Ramos (cell line): Measurements from ENCODE around the gene HMGN1.

ENCODE experiments used
- in situ Hi-C: fragments of 300-500 bp; cut with MboI; formaldehyde crosslinking; loops from one replicate; pipeline ENCODE4 v1.14.3; 2022; ENCODE audit warnings: low sequenced_read_pairs; ENCODE audit not compliant: unreplicated experiment

The HMGN1 gene

DNA sequence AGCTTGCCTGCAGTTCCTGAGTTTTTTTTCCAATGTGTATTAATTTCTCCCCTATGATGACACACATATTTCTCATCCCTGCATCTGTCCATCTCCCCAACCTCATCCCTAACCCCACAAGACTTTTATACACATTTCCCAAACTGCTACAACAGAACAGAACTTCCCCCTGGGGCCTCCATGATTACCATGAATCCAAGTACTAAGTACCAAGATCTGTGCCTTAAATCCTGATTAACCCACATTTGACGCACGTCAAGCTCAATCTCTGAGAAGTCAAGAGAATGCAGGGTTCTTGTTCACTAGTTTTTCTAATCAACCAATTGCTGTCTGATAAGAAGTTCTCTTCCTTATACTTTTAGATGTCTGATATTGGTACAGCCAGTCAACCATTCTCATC lies 9.7 kb downstream of the HMGN1 start:
- in situ Hi-C loops, result no loop called here

DNA sequence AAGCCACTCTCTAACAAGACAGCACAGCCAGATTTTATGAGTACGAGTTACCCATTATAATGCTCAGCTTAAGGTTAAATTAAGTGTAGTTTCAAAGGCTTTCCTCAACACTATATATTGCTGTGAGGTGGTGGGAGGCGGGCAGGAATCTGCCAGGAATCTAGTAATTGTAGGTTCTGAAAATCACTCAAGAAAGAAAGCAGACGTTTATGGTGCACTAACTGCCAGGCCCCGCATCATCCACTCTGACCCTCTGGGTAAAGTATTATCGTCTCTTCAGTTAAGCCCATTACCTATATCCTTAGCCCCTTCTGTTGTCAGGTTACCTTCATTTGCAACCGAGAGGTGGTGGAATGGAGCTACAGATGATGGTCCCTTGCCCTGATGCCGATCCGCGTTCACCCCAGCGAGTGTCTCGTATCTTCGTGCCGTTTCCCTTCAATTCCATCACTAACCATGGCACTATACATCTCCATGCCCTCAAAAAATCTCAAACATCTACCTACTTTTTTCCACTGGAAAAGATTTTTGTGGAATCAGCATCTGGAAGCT lies 12.4 kb downstream of the HMGN1 start:
- in situ Hi-C loops, result no loop called here

DNA sequence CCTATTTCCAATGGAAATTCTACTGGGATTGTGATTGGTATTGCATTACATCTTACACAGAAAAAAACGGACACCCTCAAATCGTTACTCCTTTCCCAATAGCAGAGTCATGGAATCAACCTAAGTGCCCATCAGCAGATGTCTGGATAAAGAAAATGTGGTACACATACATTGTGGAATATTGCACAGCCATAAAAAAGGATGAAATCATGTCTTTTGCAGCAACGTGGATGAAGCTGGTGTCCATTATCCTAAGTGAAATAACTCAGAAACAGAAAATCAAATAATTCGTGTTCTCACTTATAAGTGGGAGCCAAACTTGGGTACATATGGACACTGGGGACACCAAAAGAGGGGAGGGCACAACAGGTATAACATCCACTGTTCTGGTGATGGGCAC lies 14.3 kb downstream of the HMGN1 start:
- in situ Hi-C loops, result no loop called here

DNA sequence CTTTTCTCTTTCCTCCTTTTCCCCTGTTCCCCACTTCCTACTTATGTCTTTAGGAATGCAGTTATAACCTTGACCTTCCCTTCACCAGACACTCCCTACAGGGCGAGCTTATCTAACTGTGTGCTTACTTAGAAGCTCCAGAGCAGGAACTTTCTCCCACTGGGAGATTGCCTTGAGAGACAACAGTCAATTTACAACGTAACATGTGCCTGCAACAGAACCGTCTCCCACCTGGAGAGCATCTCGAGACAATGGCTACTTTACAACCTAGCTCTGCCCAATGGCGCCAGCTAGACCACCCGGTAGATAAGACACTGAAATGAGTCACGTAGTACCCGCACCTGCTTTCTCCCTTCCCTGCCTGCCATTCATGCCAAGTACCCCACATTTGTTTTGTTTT lies 16.7 kb downstream of the HMGN1 start:
- in situ Hi-C loops, result no loop called here

DNA sequence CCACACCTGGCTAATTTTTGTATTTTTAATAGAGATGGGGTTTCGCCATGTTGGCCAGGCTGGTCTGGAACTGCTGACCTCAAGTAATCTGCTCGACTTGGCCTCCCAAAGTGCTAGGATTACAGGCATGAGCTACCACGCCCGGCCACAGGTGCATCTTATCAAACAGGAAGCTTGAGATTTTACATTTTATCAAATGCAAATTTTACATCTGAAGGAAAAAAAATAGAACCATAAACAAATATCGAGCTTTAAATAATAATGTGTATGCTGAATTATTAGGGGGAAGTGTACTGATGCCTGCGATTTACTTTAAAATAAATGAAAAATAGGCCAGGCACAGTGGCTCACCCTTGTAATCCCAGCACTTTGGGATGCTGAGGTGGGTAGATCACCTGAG lies 18.9 kb downstream of the HMGN1 start:
- in situ Hi-C loops, result no loop called here

DNA sequence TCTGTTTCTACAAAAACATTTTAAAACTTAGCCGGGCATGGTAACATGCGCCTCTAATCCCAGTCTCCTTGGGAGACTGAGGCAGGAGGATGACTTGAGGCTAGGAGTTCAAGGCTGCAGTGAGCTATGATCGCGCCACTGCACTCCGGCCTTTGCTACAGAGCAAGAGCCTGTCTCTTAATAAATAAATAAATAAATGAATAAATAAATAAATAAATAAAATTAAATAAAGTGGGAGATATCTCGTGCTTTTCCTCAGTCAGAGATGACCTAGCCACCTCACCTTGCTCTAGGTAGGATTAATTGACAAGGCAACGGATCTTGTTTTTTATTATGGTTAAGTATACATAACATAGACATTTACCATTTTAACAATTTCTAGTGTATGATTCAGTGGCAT lies 21.2 kb downstream of the HMGN1 start:
- in situ Hi-C loops, result no loop called here

DNA sequence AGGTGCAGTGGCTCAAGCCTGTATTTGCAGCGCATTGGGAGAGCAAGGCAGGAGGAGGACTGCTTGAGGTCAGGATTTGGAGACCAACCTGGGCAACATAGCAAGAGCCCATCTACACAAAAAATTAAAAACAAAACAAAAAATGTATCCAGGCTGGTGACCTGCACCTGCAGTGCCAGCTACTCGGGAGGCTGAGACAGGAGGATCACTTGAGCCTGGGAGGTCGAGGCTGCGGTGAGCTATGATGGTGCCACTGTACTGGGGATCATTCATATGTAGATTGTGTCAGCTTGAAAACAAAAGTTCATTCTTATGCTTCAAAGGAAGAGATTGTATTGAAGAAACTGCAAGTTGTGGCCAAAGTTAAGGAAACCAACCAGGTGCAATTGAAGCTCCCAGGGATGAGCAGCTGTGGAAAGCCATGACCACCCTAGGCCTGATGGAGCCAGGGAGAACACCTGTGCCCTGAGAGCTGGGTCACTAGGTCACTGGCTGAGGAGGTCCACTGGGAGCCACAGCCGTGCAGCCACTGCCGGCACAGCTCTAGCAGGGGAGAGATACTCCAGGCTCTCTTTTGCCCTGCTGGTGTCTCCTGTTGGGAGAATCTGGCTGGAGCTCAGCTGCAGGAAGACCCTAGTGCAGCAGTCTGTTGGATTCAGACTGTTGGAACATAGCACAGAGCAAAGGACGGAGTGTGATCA lies 22.1 kb downstream of the HMGN1 start:
- in situ Hi-C loops, result no loop called here

DNA sequence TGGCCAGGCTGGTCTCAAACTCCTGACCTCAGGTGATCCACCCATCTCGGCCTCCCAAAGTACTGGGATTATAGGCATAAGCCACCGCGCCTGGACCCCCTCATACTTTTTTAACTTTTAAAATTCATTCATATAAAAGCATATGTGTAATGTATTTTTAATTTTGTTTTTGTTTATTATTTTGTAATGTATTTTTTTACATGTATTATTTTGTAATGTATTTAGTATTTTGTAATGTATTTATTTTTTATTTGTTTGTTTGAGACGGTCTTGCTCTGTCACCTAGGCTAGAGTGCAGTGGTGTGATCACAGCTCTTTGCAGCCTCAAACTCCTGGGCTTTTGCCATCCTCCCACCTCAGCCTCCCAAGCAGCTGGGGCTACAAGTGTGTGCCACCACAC lies 23.4 kb downstream of the HMGN1 start:
- in situ Hi-C loops, result no loop called here

DNA sequence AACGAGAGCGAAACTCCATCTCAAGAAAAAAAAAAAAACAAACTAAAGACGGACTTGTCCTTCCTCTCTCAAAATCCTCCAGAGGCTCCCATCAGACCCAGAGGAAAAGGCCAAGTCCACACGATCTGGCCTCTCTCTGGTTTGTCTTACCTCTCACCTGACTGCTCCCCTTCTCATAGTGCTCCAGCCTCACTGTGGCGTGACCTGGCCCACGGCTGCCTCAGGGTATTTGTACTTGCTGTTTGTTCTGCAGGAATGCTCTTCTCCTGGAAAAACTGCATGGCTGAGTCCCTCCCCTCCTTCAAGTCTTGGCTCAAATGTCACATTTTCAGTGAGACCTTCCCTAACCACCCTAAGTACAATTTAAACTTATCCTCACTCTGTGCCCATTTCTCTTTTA lies 27.5 kb downstream of the HMGN1 start:
- in situ Hi-C loops, result no loop called here

DNA sequence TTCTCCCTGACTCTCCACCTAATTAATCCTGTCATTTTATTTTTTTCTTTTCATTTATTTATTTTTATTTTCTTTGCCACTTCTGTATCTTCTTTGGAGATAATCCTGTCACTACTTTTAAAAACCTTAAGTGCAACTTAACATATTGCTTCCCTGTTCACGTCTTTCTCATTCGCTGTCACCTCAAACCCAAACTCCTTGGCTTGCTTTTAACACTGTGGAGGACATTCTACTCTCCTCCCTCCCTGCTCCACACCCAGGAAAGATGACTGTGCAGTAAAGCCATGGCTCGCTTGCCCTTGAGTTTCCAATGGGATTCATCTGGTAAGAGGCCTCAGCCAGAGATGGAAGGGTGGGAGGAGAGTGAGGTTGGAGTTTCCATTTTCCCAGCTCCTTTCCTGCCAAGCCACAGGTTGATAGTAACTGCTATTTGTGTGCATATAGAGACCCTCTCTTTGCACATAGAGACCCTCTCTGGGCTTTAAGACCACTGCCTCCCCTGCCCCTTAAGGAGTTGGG lies 29.0 kb downstream of the HMGN1 start:
- in situ Hi-C loops, result no loop called here

DNA sequence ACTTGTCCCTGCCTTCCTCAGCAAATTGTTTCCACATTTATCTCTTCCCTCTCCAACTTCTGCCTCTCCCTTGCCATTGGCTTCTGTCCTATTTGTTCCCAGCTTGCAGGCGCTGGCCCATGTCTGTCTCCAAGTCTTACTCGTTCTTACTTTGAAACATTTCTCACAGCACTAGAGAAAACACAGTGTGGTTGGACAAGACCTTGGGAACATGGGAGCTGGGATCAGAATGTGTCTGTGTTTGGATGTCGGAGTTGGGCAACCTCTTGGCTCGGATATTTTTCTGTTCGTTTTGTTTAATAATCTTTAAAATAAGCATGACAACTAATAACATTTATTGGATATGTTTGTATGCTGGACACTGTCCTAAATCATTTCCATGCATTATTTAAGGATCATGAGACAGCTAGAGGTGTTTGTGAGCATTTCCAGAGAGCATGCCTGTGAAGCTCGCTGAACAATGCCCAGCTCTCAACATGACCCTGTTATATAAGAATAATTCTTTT lies 29.6 kb downstream of the HMGN1 start:
- in situ Hi-C loops, result no loop called here

DNA sequence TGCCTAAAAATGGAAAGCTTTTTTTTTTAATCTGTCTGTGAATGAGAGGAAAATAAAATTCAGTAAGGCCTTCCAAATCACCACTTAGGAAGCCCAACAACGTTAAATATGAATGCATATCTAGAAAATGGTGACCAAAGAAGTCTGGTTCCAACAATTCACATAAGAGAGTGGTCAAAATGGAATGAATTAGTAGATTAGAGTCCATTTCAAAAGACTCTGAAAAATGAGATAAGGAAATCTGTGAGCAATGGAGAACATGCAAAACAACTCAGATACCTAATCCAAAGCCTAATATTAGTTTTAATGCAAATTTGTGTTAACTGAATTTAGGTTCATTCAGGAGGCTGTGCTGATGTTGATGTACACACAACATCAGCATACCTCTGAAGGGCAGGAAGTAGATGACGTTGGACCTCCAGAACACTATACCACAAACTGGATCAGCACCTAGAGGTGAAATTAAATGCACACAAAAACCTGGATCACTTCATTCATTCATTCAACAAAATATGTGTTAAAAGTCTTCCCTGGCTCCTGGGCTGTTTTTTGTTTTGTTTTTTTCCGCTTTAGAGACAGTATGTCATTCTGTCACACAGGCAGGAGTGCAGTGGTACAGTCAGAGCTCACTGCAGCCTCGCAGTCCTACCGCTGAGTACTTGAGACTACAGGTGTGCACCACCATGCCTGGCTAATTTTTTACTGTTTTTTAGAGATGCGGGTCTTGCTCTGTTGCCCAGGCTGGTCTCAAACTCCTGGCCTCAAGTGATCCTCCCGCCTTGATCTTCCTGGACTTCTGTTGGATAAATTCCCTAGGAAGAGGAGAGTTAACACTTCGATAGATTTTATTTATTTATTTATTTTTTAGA lies 30.6 kb downstream of the HMGN1 start:
- in situ Hi-C loops, result no loop called here

DNA sequence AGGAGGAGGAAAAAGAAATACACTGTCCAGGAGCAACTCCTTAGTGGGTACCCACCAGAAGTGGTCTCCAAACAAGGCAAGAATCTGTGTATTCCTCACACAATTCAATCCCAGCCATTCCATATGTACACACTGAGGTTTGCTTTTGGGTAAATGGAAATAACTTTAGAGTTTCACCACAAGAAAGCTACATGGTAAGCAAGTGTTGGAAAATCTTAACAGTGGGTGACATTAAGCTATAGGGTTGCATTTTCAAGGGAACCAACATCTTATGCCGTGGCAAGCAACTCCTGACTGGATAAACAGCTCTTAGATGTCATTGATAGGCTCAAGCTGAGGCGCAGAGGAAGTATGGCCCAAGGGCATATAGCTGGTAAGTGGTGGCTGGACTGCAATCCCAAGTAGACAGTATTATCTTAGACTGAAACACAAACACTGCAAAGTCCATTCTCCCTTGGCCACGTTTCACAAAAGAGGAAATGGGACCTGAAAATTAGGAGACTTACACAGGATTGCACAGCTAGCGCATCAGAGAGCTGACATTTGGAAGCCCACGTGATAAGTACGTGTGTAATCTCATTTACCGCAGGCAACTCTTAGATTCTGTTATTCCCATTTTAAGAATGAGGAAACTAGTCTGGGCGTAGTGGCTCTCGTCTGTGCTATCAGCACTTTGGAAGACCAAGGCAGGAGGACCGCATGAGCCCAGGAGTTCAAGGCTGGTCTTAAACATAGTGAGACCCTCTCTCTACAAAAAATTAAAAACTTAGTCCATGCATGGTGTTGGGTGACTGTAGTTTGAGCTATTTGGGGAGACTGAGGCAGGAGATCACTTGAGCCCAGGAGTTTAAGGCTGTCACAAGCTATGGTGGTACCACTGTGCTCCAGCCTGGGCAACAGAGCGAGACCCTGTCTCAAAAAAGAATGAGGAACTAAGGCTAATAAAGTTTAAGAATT lies 31.5 kb downstream of the HMGN1 start:
- in situ Hi-C loops, result no loop called here

DNA sequence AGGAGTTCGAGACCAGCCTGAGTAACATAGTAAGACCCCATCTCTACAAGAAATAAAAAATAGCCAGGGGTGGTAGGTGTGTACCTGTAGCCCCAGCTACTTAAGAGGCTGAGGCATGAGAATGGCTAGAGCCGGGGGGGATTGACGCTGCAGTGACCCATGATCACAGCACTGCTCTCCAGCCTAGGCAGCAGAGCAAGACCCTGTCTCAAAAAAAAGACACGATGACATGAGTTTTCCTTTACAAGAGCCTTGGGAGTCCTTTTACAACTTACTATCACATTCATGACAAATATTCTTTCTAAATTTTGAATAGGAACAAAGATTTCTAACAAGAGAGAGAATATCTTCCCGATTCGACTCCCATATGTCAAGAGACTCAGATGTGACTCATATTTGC lies 32.2 kb downstream of the HMGN1 start:
- in situ Hi-C loops, result no loop called here

DNA sequence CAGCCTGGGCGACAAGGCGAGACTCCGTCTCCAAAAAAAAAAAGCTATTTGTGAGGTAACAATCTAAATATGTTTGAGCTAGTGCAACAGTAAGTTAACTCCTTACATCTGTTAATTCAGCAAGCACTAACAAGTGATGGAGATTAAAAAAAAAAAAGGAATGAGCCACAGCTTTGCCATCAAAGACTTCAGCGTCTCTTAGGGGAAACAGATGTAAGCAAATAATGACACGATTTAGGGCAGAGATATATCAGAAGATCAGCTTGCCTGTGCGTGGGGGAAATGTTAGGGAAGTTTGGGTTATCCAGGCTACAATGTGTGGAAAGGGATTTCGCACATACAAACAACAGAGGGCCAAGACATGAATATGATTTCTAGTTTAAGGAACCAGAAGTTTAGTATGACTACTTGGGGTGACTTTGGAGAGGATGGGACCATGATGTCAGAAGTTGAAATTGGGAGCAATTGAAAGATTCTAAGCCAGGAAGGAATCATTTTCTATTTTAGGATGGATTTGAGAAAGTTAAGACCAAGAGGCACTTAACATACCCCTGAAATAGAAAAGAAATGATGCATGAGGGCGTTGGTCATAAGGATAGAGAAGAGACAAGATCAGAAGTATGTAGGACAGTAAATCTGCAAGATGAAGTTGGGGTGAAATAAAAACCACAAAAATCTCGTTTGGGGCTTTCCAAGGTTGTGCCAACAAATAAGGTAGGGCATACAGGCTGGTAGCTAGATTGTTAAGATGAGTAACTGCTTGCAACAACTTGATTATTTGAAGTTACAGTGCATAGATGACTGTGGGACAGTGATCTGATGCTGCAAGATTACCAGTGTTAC lies 33.1 kb downstream of the HMGN1 start:
- in situ Hi-C loops, result no loop called here

DNA sequence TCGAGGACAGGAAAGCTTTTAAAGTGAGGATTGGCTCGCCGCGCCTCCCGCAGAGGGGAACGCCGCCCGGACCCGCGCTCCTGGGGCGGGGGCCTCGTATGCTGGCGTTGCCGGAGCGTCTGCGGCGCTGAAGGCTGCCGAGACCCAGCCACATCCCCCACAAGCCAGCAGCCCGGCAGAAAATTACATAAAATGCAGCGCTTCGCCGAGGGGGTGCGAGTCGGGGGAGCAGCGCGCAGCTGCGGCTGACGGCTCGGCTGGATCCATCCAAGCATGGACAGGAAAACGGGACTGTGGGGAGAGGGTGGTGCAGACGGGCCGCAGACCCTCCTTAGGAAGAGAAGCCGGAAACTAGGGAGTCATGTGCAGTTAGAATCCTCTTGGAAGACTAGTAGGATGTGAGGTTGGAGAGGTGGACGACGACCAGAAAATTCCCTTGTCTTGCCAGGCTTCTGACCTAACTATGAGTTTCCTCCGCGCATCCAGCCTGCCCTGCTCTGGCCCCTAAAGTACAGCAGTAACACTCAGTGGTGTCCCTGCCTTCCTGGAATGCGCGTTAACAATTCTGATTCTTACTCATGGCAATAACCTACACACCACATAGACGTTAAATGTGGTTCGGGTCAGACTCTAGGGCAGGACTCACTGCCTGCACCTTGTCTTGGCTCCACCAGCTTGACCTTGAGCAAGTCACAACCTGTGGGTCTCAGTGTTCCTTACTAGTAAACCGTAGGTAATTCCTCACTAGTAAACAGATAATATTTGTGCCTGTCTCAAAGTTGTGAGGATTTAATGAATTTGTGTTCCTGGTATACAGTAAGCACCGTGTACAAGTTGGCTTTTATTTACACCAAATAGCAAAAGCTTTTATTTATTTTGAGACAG lies 34.5 kb downstream of the HMGN1 start:
- in situ Hi-C loops, result no loop called here

DNA sequence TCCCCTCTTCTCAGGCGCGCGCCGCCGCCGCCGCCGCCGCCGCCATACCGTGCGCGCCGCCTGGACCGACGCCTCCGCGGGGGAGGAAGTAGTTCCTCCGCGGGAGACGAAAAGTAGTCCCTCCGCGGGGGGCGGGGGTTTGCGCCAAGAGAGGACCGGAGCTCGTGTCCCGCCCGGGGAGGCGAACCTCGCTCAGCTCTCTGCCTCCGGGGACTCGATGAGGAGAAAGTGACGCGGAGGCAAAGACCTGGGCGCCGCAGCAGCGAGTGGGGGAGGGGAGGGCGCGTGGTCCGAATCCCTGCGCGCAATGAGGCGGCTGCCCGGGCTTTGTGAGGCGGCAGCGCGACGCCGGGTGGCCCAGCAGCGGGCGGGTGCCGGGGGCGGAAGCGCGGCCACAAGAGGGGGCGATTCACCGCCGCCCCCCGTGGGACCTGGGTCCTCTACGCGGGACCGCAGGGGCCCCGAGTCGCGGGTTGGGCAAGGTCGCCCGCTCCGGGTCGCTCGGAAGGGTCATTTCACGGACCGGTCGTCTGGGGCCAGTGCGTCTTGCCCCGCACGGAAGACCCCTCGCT lies 35.2 kb downstream of the HMGN1 start, which contains the start of gene BRWD1:
TSS of gene BRWD1 (minus strand) at position 62 of the 572 bp plus-strand sequence. CDS start 141 bp downstream, outside the sequence.
- in situ Hi-C loops, result no loop called here
